Thyroid gland (tissue), 4 donors: ENCODE measurements around the gene GOLGA6C.
"Not testable (repeated sequence)": the region's sequence is repeated elsewhere in the genome, so short reads cannot be mapped to it uniquely, and the experiment has no call there.

Source experiments
- CTCF ChIP-seq, 6 experiments: fragments of 200-600 bp in 3 of 6; fragments of 450-650 bp in 3 of 6; sonication (generic) in 3 of 6; IDR thresholded peaks; one replicate each; pipeline ENCODE4 v1.5.1; 2016 to 2019; ENCODE audit warnings: antibody characterized with exemption in 6 of 6, mild to moderate bottlenecking in 2 of 6, inconsistent platforms in 1 of 6, moderate library complexity in 1 of 6
- POLR2A ChIP-seq, 2 donors: fragments of 450-650 bp; IDR thresholded peaks; one replicate each; pipeline ENCODE4 v1.6.1; 2017; ENCODE audit warnings: antibody characterized with exemption in 2 of 2, mild to moderate bottlenecking in 2 of 2, moderate library complexity in 1 of 2

- TF ChIP-seq POLR2A, CTCF (IDR thresholded peaks at IDR 0.05): not testable (repeated sequence)
Measured at GRCh38 chr15:75275617-75276016, 17.5 kb downstream of the GOLGA6C start.
